B cell (primary cell): ENCODE results near the gene NDRG2. TPM values are rescaled to one million over a fixed set of nuclear protein-coding genes. Genes with fewer than 3 reads are reported as not detected.

Source experiments
- ATAC-seq: fragments of 200-7000 bp; cut with Tn5 transposase; one replicate; pipeline ENCODE4 v1.10.0; 2021; ENCODE audit warnings: low read depth, mild to moderate bottlenecking, moderate number of reproducible peaks, moderate library complexity
- CTCF ChIA-PET: fragments of 350-600 bp; sonication (Branson Sonifier 250); formaldehyde crosslinking; loops from one replicate; lab custom pipeline; 2021; ENCODE audit warnings: antibody characterized with exemption, inconsistent platforms; lab: Charles Lee
- POLR2A ChIA-PET: fragments of 350-600 bp; sonication (Branson Sonifier 250); formaldehyde crosslinking; loops from one replicate; lab custom pipeline; 2021; ENCODE audit warnings: antibody characterized with exemption; lab: Charles Lee
- DNase-seq: peaks from one replicate; pipeline ENCODE4 v3.0.0; 2013
- H2AFZ ChIP-seq: 2 replicates; pipeline ENCODE4 v1.6.1; 2012; ENCODE audit warnings: mild to moderate bottlenecking, low read depth, low read length; ENCODE audit not compliant: insufficient read depth, poor library complexity, severe bottlenecking
- H3K27ac ChIP-seq, 2 donors: 1 replicate in 1 of 2; 2 replicates in 1 of 2; pipeline ENCODE4 v1.5.1; 2012 to 2013; ENCODE audit warnings: low read length in 2 of 2, mild to moderate bottlenecking in 2 of 2, moderate library complexity in 1 of 2
- H3K27me3 ChIP-seq, 4 experiments: fragments of 200-600 bp in 1 of 4; sonication (generic) in 1 of 4; replicated peaks in 1 of 4; 1 replicate in 2 of 4; 2 replicates in 2 of 4; pipeline versions ENCODE4 v1.6.1 to v1.7.0; 2013 to 2016; ENCODE audit warnings: low read length in 3 of 4, mild to moderate bottlenecking in 2 of 4, mixed read lengths in 1 of 4, moderate library complexity in 1 of 4; ENCODE audit not compliant: insufficient read depth in 4 of 4, control insufficient read depth in 3 of 4; ENCODE audit errors: control extremely low read depth in 1 of 4
- H3K36me3 ChIP-seq, 2 experiments: replicated peaks in 1 of 2; 1 replicate in 1 of 2; 2 replicates in 1 of 2; pipeline versions ENCODE4 v1.6.1 to v1.7.1; 2013; ENCODE audit warnings: low read length in 1 of 2; ENCODE audit not compliant: insufficient read depth in 2 of 2, control insufficient read depth in 1 of 2; ENCODE audit errors: control extremely low read depth in 1 of 2, extremely low read depth in 1 of 2
- H3K4me1 ChIP-seq, 2 donors: fragments of 200-600 bp in 1 of 2; sonication (generic) in 1 of 2; 1 replicate in 1 of 2; 2 replicates in 1 of 2; pipeline versions ENCODE4 v1.5.1 to v1.6.1; 2013 to 2017; ENCODE audit warnings: low read length in 2 of 2; ENCODE audit not compliant: control insufficient read depth in 2 of 2, insufficient read depth in 2 of 2
- H3K4me2 ChIP-seq: replicated peaks from 2 replicates; pipeline ENCODE3; 2012; ENCODE audit warnings: mild to moderate bottlenecking, low read depth, low read length; ENCODE audit not compliant: poor library complexity, severe bottlenecking
- H3K4me3 ChIP-seq, 5 experiments: fragments of 200-600 bp in 1 of 5; sonication (generic) in 1 of 5; 1 replicate in 3 of 5; 2 replicates in 2 of 5; pipeline versions ENCODE4 v1.5.1 to v1.7.0; 2011 to 2016; ENCODE audit warnings: low read length in 4 of 5, mild to moderate bottlenecking in 4 of 5, low read depth in 2 of 5, control low read depth in 1 of 5, moderate library complexity in 1 of 5; ENCODE audit not compliant: insufficient read depth in 1 of 5; ENCODE audit errors: control extremely low read depth in 1 of 5, extremely low read depth in 1 of 5
- H3K79me2 ChIP-seq: fragments of 200-600 bp; sonication (generic); one replicate; pipeline ENCODE4 v1.6.0; 2016; ENCODE audit warnings: low read length; ENCODE audit not compliant: control insufficient read depth, insufficient read depth
- H3K9ac ChIP-seq: fragments of 200-600 bp; sonication (generic); 2 replicates; pipeline ENCODE4 v1.6.1; 2017; ENCODE audit warnings: mild to moderate bottlenecking, low read length, moderate library complexity
- H3K9me3 ChIP-seq, 3 donors: one replicate each; pipeline versions ENCODE4 v1.6.1 to v1.7.1; 2013; ENCODE audit warnings: low read length in 2 of 3; ENCODE audit not compliant: control insufficient read depth in 2 of 3, insufficient read depth in 1 of 3; ENCODE audit errors: control extremely low read depth in 1 of 3
- H4K20me1 ChIP-seq: 2 replicates; pipeline ENCODE4 v1.6.0; 2012; ENCODE audit warnings: mild to moderate bottlenecking, low read length; ENCODE audit not compliant: insufficient read depth, control insufficient read depth, poor library complexity, severe bottlenecking
- H3K27ac Mint-ChIP-seq: one replicate; pipeline ENCODE4 v1.8.0; 2021; ENCODE audit warnings: mixed read lengths
- H3K27me3 Mint-ChIP-seq: one replicate; pipeline ENCODE4 v1.8.0; 2021; ENCODE audit warnings: mixed read lengths
- H3K4me1 Mint-ChIP-seq: one replicate; pipeline ENCODE4 v1.8.0; 2021; ENCODE audit warnings: mixed read lengths
- H3K4me3 Mint-ChIP-seq: one replicate; pipeline ENCODE4 v1.8.0; 2021; ENCODE audit warnings: mixed read lengths
- H3K9me3 Mint-ChIP-seq: one replicate; pipeline ENCODE4 v1.8.0; 2022; ENCODE audit warnings: mixed read lengths; ENCODE audit not compliant: insufficient read depth
- EZH2 ChIP-seq: IDR thresholded peaks from 2 replicates; pipeline ENCODE4 v1.6.1; 2012; ENCODE audit warnings: borderline replicate concordance, low read depth, mild to moderate bottlenecking, moderate library complexity, low read length; ENCODE audit not compliant: insufficient read depth, poor library complexity, severe bottlenecking
- WGBS: methylation state at CpG from one replicate; pipeline ENCODE4 v1.1.5; 2013; ENCODE audit warnings: missing lambda C conversion rate; ENCODE audit not compliant: insufficient coverage; 5-methylcytosine and 5-hydroxymethylcytosine counted together
- intact Hi-C: fragments of 100-400 bp; cut with micrococcal nuclease; formaldehyde crosslinking; loops from one replicate; pipeline ENCODE4 v1.10.0; 2022
- polyA plus RNA-seq: library from polyadenylated mRNA; depleted of rRNA; stranded (reverse); fragments of >200 nt; gene quantifications from 2 replicates; pipeline ENCODE4 v1.2.3, GENCODE V29; 2012
- total RNA-seq, 2 donors: library from RNA; stranded (reverse); fragments of 120-200 nt in 1 of 2; gene quantifications; 1 replicate in 1 of 2; 2 replicates in 1 of 2; pipeline versions ENCODE4 v1.2.3 to v1.2.4, GENCODE V29; 2013 to 2022
- TF ChIP-seq, protein P1 (sequence below): fragments of 200-600 bp; IDR thresholded peaks from one replicate; pipeline ENCODE4 v1.8.0; 2022; ENCODE audit warnings: antibody characterized with exemption, mild to moderate bottlenecking

The NDRG2 gene
- total and polyA plus RNA-seq, 2 donors (not counting 1 experiment from before 2014, with no cell fraction given), result 9.5 to 11.8 TPM

DNA sequence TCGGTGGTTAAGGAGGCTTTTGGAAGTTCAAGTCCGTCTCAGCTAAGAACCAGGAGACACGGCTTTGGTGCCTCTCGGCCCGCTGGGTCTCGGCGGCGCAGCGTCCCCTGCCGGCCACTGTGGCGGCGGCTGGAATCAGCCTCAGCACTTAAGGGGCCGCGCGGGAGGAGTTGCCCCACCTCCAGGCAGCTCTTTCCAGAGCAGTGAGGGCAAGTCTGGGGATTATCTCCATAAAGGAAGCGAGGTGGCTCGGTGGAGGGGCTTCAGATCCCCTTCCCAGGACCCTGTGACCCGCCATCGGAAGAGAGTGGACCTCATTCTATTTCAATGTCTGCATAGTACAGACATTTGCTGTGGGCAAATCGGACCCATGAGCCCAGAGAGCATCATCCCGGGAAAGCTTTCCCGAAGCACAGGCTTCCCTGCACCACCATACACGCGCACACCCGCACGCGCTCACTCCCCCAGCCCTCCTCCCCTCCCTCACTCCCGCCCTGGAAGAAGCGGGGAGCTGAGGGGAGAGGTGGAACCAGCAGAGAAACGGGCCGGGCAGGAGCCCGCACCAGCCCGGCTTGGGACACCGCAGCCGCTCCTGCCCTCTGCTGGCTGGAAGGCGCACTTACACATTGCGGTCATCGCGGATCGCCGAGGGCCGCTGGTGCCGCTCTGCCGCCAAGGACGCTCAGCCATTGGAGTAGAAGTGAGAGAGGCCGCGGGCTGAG, 53.7 kb downstream of the NDRG2 start:
- Histone ChIP-seq H2AFZ (peak overlapping the region; percentile 94), H4K20me1 (no peaks in the 10 kb centered on the region), H3K36me3 (no peaks in the 10 kb centered on the region), H3K9me3 (no peaks in the 10 kb centered on the region), H3K27ac (no peak overlapping the region), H3K79me2 (no peaks in the 10 kb centered on the region), H3K4me2 (peak overlapping the region; percentile 95), H3K4me3 (peak overlapping the region; percentile 62 to 76 (median 68)), H3K9ac (peak overlapping the region; percentile 71), H3K4me1 (peaks cover 8 to 14% of the 10 kb centered on the region in 2 donors), H3K27me3 (peaks cover 0 to 43% (median 10%) of the 10 kb centered on the region in 4 experiments)
- DNase-seq (peak; percentile 89), ATAC-seq (peak; percentile 96)
- WGBS, result under 1% methylated on average over 44 of the region's 47 CpGs
- peak overlapping the region; percentile 73 for H3K27ac Mint-ChIP-seq
- peaks cover 63% of the 10 kb centered on the region for H3K27me3 Mint-ChIP-seq
- POLR2A ChIA-PET, result interaction anchor here (0.8 kb wide), 1 partner anchor 12 kb away, joined by 3 read pairs; no protein-coding TSS in a partner anchor
- H3K4me3 Mint-ChIP-seq, result peak overlapping the region; percentile 96
- TF ChIP-seq, protein P1, sequence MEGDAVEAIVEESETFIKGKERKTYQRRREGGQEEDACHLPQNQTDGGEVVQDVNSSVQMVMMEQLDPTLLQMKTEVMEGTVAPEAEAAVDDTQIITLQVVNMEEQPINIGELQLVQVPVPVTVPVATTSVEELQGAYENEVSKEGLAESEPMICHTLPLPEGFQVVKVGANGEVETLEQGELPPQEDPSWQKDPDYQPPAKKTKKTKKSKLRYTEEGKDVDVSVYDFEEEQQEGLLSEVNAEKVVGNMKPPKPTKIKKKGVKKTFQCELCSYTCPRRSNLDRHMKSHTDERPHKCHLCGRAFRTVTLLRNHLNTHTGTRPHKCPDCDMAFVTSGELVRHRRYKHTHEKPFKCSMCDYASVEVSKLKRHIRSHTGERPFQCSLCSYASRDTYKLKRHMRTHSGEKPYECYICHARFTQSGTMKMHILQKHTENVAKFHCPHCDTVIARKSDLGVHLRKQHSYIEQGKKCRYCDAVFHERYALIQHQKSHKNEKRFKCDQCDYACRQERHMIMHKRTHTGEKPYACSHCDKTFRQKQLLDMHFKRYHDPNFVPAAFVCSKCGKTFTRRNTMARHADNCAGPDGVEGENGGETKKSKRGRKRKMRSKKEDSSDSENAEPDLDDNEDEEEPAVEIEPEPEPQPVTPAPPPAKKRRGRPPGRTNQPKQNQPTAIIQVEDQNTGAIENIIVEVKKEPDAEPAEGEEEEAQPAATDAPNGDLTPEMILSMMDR, result peak; percentile 94
- TF ChIP-seq EZH2, result no peak
- intact Hi-C loops, result loop anchor here (1.0 to 5.0 kb wide), 7 partner anchors 10 to 359 kb away; partner anchors contain the start of genes METTL17, NDRG2 and RNASE4
- H3K4me1 Mint-ChIP-seq, result peaks cover 11% of the 10 kb centered on the region
- CTCF ChIA-PET, result interaction anchor here (0.7 to 7.2 kb wide), 43 partner anchors 8 to 1628 kb away, joined by 3 to 67 read pairs (median 4); partner anchors contain the start of genes ARHGEF40, RNASE6, SLC39A2 and TMEM253
- H3K9me3 Mint-ChIP-seq, result no peaks in the 10 kb centered on the region

GRCh38 chr14:20970647-20970982, 54.2 kb downstream of the NDRG2 start:
- Histone ChIP-seq H3K4me1 (peaks cover 8 to 14% of the 10 kb centered on the region in 2 donors), H3K79me2 (no peaks in the 10 kb centered on the region), H3K4me3 (peak overlapping the region in 4 of 5 experiments; percentile 62 to 76 (median 69)), H2AFZ (peak overlapping the region; percentile 94), H4K20me1 (no peaks in the 10 kb centered on the region), H3K36me3 (no peaks in the 10 kb centered on the region), H3K9me3 (no peaks in the 10 kb centered on the region), H3K27ac (no peak overlapping the region), H3K9ac (peak overlapping the region; percentile 71), H3K4me2 (peak overlapping the region; percentile 95), H3K27me3 (peaks cover 0 to 43% (median 10%) of the 10 kb centered on the region in 4 experiments)
- CTCF ChIA-PET, result interaction anchor here (0.7 to 7.2 kb wide), 42 partner anchors 9 to 1629 kb away, joined by 3 to 67 read pairs (median 4); partner anchors contain the start of genes ARHGEF40, RNASE6, SLC39A2 and TMEM253
- DNase-seq (no peak), ATAC-seq (no peak)
- POLR2A ChIA-PET, result interaction anchor here (0.8 kb wide), 1 partner anchor 12 kb away, joined by 3 read pairs; no protein-coding TSS in a partner anchor
- H3K4me3 Mint-ChIP-seq, result peak overlapping the region; percentile 96
- intact Hi-C loops, result loop anchor here (2.0 to 5.0 kb wide), 3 partner anchors 54 to 358 kb away; partner anchors contain the start of genes NDRG2 and RNASE4
- TF ChIP-seq, protein P1, result no peak
- TF ChIP-seq EZH2, result no peak
- peaks cover 66% of the 10 kb centered on the region for H3K27me3 Mint-ChIP-seq
- peaks cover 11% of the 10 kb centered on the region for H3K4me1 Mint-ChIP-seq
- WGBS, result 30% methylated on average over 10 of the region's 10 CpGs
- no peaks in the 10 kb centered on the region for H3K9me3 Mint-ChIP-seq
- H3K27ac Mint-ChIP-seq, result no peak overlapping the region
